Trophoblast cell (in vitro differentiated cells and primary cell): ENCODE data around the gene PPP1R8.

Experiments
- DNase-seq, 2 donors: peaks; one replicate each; pipeline ENCODE4 v3.0.0-alpha.2; 2016
- H2AFZ ChIP-seq: 2 replicates; pipeline ENCODE4 v1.6.1; 2013; ENCODE audit warnings: low read length, moderate library complexity, mild to moderate bottlenecking; ENCODE audit not compliant: insufficient read depth, poor library complexity
- H2AK5ac ChIP-seq: 2 replicates; pipeline ENCODE4 v1.6.1; 2013; ENCODE audit warnings: mild to moderate bottlenecking, low read length
- H2BK120ac ChIP-seq: 2 replicates; pipeline ENCODE4 v1.6.1; 2013; ENCODE audit warnings: low read length, mild to moderate bottlenecking, moderate library complexity; ENCODE audit not compliant: insufficient read depth, poor library complexity
- H2BK12ac ChIP-seq: 2 replicates; pipeline ENCODE4 v1.6.1; 2013; ENCODE audit warnings: mild to moderate bottlenecking, low read length, moderate library complexity
- H2BK5ac ChIP-seq: 2 replicates; pipeline ENCODE4 v1.6.1; 2013; ENCODE audit warnings: low read length, low read depth, moderate library complexity, mild to moderate bottlenecking; ENCODE audit not compliant: poor library complexity
- H3K14ac ChIP-seq: 2 replicates; pipeline ENCODE4 v1.6.1; 2013; ENCODE audit warnings: mild to moderate bottlenecking, low read length
- H3K18ac ChIP-seq: 2 replicates; pipeline ENCODE4 v1.6.1; 2013; ENCODE audit warnings: mild to moderate bottlenecking, low read length
- H3K23ac ChIP-seq: 2 replicates; pipeline ENCODE4 v1.6.1; 2013; ENCODE audit warnings: low read length
- H3K27ac ChIP-seq: 2 replicates; pipeline ENCODE4 v1.5.1; 2013; ENCODE audit warnings: low read depth, mild to moderate bottlenecking, inconsistent platforms, low read length, moderate library complexity
- H3K27me3 ChIP-seq: 2 replicates; pipeline ENCODE4 v1.6.1; 2013; ENCODE audit warnings: inconsistent platforms, mild to moderate bottlenecking, low read length, moderate library complexity; ENCODE audit not compliant: insufficient read depth
- H3K36me3 ChIP-seq, 2 experiments: 1 replicate in 1 of 2; 2 replicates in 1 of 2; pipeline ENCODE4 v1.6.1; 2013; ENCODE audit warnings: low read length in 2 of 2, mild to moderate bottlenecking in 2 of 2, moderate library complexity in 1 of 2; ENCODE audit not compliant: insufficient read depth in 2 of 2, control insufficient read depth in 1 of 2
- H3K4ac ChIP-seq: 2 replicates; pipeline ENCODE4 v1.6.1; 2013; ENCODE audit warnings: low read depth, mild to moderate bottlenecking, low read length, moderate library complexity
- H3K4me1 ChIP-seq, 2 experiments: 1 replicate in 1 of 2; 2 replicates in 1 of 2; pipeline ENCODE4 v1.6.1; 2013; ENCODE audit warnings: low read length in 2 of 2, mild to moderate bottlenecking in 2 of 2, moderate library complexity in 1 of 2; ENCODE audit not compliant: insufficient read depth in 2 of 2, control insufficient read depth in 1 of 2
- H3K4me2 ChIP-seq: 2 replicates; pipeline ENCODE4 v1.6.1; 2013; ENCODE audit warnings: inconsistent platforms, mild to moderate bottlenecking, low read length, moderate library complexity
- H3K4me3 ChIP-seq: 2 replicates; pipeline ENCODE4 v1.5.1; 2013; ENCODE audit warnings: mild to moderate bottlenecking, low read depth, low read length, inconsistent platforms
- H3K79me1 ChIP-seq: one replicate; pipeline ENCODE4 v1.6.1; 2013; ENCODE audit warnings: low read length
- H3K79me2 ChIP-seq: 2 replicates; pipeline ENCODE4 v1.6.1; 2013; ENCODE audit warnings: low read length, mild to moderate bottlenecking; ENCODE audit not compliant: control insufficient read depth, insufficient read depth, poor library complexity
- H3K9ac ChIP-seq: 2 replicates; pipeline ENCODE4 v1.6.1; 2013; ENCODE audit warnings: mild to moderate bottlenecking, low read length
- H3K9me3 ChIP-seq: 2 replicates; pipeline ENCODE4 v1.6.1; 2013; ENCODE audit warnings: low read depth, mild to moderate bottlenecking, control low read depth, inconsistent platforms, low read length; ENCODE audit not compliant: insufficient read depth
- H4K12ac ChIP-seq: 2 replicates; pipeline ENCODE4 v1.6.1; 2013; ENCODE audit warnings: low read depth, mild to moderate bottlenecking, low read length, moderate library complexity
- H4K8ac ChIP-seq: 2 replicates; pipeline ENCODE4 v1.6.1; 2013; ENCODE audit warnings: low read depth, mild to moderate bottlenecking, low read length, moderate library complexity
- H4K91ac ChIP-seq: one replicate; pipeline ENCODE4 v1.6.1; 2013; ENCODE audit warnings: low read depth, mild to moderate bottlenecking, low read length, moderate library complexity
- WGBS: extraction: QIAGEN DNeasy Blood & Tissue Kit; methylation state at CpG from one replicate; pipeline ENCODE4 v1.1.7; 2013; ENCODE audit warnings: missing lambda C conversion rate; ENCODE audit not compliant: insufficient read length, insufficient coverage; ENCODE audit errors: extremely low coverage; 5-methylcytosine and 5-hydroxymethylcytosine counted together

The PPP1R8 gene

GRCh38 chr1:27862671-27863537 is 32.3 kb downstream of the PPP1R8 start:
- no CpG with 5 or more reads among the region's 9 CpGs for WGBS
- H3K14ac ChIP-seq: no peak overlapping the region

GRCh38 chr1:27863538-27863915 is 32.9 kb downstream of the PPP1R8 start:
- Histone ChIP-seq H3K4me3 (no peak overlapping the region), H3K14ac (no peak overlapping the region), H3K9ac (no peak overlapping the region), H2BK12ac (no peak overlapping the region), H4K8ac (no peak overlapping the region), H2AFZ (no peak overlapping the region), H3K23ac (no peak overlapping the region), H3K18ac (no peak overlapping the region), H3K79me1 (no peaks in the 10 kb centered on the region), H2AK5ac (no peak overlapping the region), H2BK5ac (no peak overlapping the region), H3K4ac (no peak overlapping the region), H3K79me2 (no peaks in the 10 kb centered on the region), H3K9me3 (no peaks in the 10 kb centered on the region), H4K12ac (no peak overlapping the region), H3K4me2 (no peak overlapping the region), H2BK120ac (no peak overlapping the region), H3K27me3 (no peaks in the 10 kb centered on the region), H3K27ac (no peak overlapping the region), H4K91ac (no peak overlapping the region), H3K36me3 (no peaks in the 10 kb centered on the region), H3K4me1 (peaks cover 5 to 9% of the 10 kb centered on the region in 2 experiments)
- no CpG with 5 or more reads among the region's 1 CpG for WGBS
- DNase-seq: peak in 1 of 2 donors; percentile 21

More at GRCh38 chr1:27862671-27863537, 32.3 kb downstream of the PPP1R8 start:
- peaks cover 5 to 10% of the 10 kb centered on the region in 2 experiments for H3K4me1 ChIP-seq
- no peak overlapping the region for H3K9ac ChIP-seq
- H3K23ac ChIP-seq: no peak overlapping the region
- H2AK5ac ChIP-seq: no peak overlapping the region
- H3K9me3 ChIP-seq: no peaks in the 10 kb centered on the region
- no peaks in the 10 kb centered on the region for H3K36me3 ChIP-seq
- H2BK120ac ChIP-seq: no peak overlapping the region
- H4K91ac ChIP-seq: no peak overlapping the region
- no peak overlapping the region for H3K4me3 ChIP-seq
- no peak overlapping the region for H3K4ac ChIP-seq
- DNase-seq: peak in 1 of 2 donors; percentile 56
- H3K79me1 ChIP-seq: no peaks in the 10 kb centered on the region
- no peak overlapping the region for H4K12ac ChIP-seq
- no peaks in the 10 kb centered on the region for H3K79me2 ChIP-seq
- no peak overlapping the region for H4K8ac ChIP-seq
- H2AFZ ChIP-seq: no peak overlapping the region
- no peak overlapping the region for H2BK5ac ChIP-seq
- no peak overlapping the region for H3K27ac ChIP-seq
- no peaks in the 10 kb centered on the region for H3K27me3 ChIP-seq
- no peak overlapping the region for H2BK12ac ChIP-seq
- H3K18ac ChIP-seq: no peak overlapping the region
- H3K4me2 ChIP-seq: no peak overlapping the region

- H4K8ac ChIP-seq: no peak overlapping the region
- H3K27me3 ChIP-seq: no peaks in the 10 kb centered on the region
- peaks cover 3 to 4% of the 10 kb centered on the region in 2 experiments for H3K4me1 ChIP-seq
- H3K4ac ChIP-seq: no peak overlapping the region
- no peak overlapping the region for H3K23ac ChIP-seq
- peak in 1 of 2 donors; percentile 26 for DNase-seq
- H2BK5ac ChIP-seq: no peak overlapping the region
- H2BK120ac ChIP-seq: no peak overlapping the region
- no peak overlapping the region for H4K91ac ChIP-seq
- H2AFZ ChIP-seq: peak overlapping the region; percentile 35
- H3K79me1 ChIP-seq: no peaks in the 10 kb centered on the region
- no peaks in the 10 kb centered on the region for H3K9me3 ChIP-seq
- H4K12ac ChIP-seq: no peak overlapping the region
- no peak overlapping the region for H2AK5ac ChIP-seq
- H3K79me2 ChIP-seq: no peaks in the 10 kb centered on the region
- H3K27ac ChIP-seq: no peak overlapping the region
- H3K18ac ChIP-seq: no peak overlapping the region
- H2BK12ac ChIP-seq: no peak overlapping the region
- H3K14ac ChIP-seq: no peak overlapping the region
- no peaks in the 10 kb centered on the region for H3K36me3 ChIP-seq
- no CpG with 5 or more reads among the region's 8 CpGs for WGBS
- no peak overlapping the region for H3K9ac ChIP-seq
- no peak overlapping the region for H3K4me3 ChIP-seq
- no peak overlapping the region for H3K4me2 ChIP-seq
These were observed 33.8 kb downstream of the PPP1R8 start for GRCh38 chr1:27864264-27864895.

GRCh38 chr1:27865821-27866220 is 35.2 kb downstream of the PPP1R8 start:
- Histone ChIP-seq H3K4me1 (peaks cover 3 to 4% of the 10 kb centered on the region in 2 experiments), H3K79me1 (no peaks in the 10 kb centered on the region), H3K23ac (no peak overlapping the region), H3K18ac (no peak overlapping the region), H3K9ac (no peak overlapping the region), H4K91ac (no peak overlapping the region), H3K4ac (no peak overlapping the region), H2AK5ac (no peak overlapping the region), H3K36me3 (no peaks in the 10 kb centered on the region), H3K14ac (no peak overlapping the region), H2BK12ac (no peak overlapping the region), H2BK5ac (no peak overlapping the region), H3K9me3 (no peaks in the 10 kb centered on the region), H3K27ac (no peak overlapping the region), H3K27me3 (no peaks in the 10 kb centered on the region), H3K79me2 (no peaks in the 10 kb centered on the region), H2BK120ac (no peak overlapping the region), H2AFZ (no peak overlapping the region), H4K12ac (no peak overlapping the region), H4K8ac (no peak overlapping the region), H3K4me3 (no peak overlapping the region), H3K4me2 (no peak overlapping the region)
- no peak for DNase-seq
- WGBS: no CpG with 5 or more reads among the region's 10 CpGs
